ENCODE results near the gene FOS.
"Not testable (repeated sequence)": the region's sequence is repeated elsewhere in the genome, so short reads cannot be mapped to it uniquely, and the experiment has no call there.

The FOS gene

GRCh38 chr14:75297411-75298040, 18.9 kb downstream of the FOS start:
- 90 to 95% methylated on average over 6 to 9 of the region's 10 CpGs for WGBS, 2 experiments (ENCODE audit: insufficient coverage in 2 of 2)
- H3K27ac ChIP-seq (ENCODE audit: low read depth, low read length, severe bottlenecking), result no peak overlapping the region
- H3K4me3 ChIP-seq (ENCODE audit: extremely low read depth, insufficient read depth, low read length, poor library complexity, severe bottlenecking), result no peak overlapping the region
- H3K36me3 ChIP-seq (ENCODE audit: control insufficient read depth, insufficient read depth, low read length), result no peaks in the 10 kb centered on the region
- H3K9me3 ChIP-seq (ENCODE audit: control insufficient read depth, low read length), result no peaks in the 10 kb centered on the region
- H3K4me1 ChIP-seq (ENCODE audit: control insufficient read depth, insufficient read depth, low read length, poor library complexity, severe bottlenecking), result peaks cover 17% of the 10 kb centered on the region

- Histone ChIP-seq H3K4me3 (ENCODE audit: extremely low read depth, insufficient read depth, low read length, poor library complexity, severe bottlenecking) (no peak overlapping the region), H3K36me3 (ENCODE audit: control insufficient read depth, insufficient read depth, low read length) (no peaks in the 10 kb centered on the region), H3K27ac (ENCODE audit: low read depth, low read length, severe bottlenecking) (no peak overlapping the region), H3K4me1 (ENCODE audit: control insufficient read depth, insufficient read depth, low read length, poor library complexity, severe bottlenecking) (peaks cover 15% of the 10 kb centered on the region), H3K9me3 (ENCODE audit: control insufficient read depth, low read length) (no peaks in the 10 kb centered on the region)
- 92 to 98% methylated on average over 6 to 8 of the region's 9 CpGs for WGBS, 2 experiments (ENCODE audit: insufficient coverage in 2 of 2)
Measured at GRCh38 chr14:75298187-75298965, 19.7 kb downstream of the FOS start.

- 88 to 92% methylated on average over 7 to 8 of the region's 8 CpGs for WGBS, 2 experiments (ENCODE audit: insufficient coverage in 2 of 2)
- H3K36me3 ChIP-seq (ENCODE audit: control insufficient read depth, insufficient read depth, low read length), result no peaks in the 10 kb centered on the region
- no peak overlapping the region for H3K4me3 ChIP-seq (ENCODE audit: extremely low read depth, insufficient read depth, low read length, poor library complexity, severe bottlenecking)
- H3K27ac ChIP-seq (ENCODE audit: low read depth, low read length, severe bottlenecking), result no peak overlapping the region
- H3K9me3 ChIP-seq (ENCODE audit: control insufficient read depth, low read length), result no peaks in the 10 kb centered on the region
- H3K4me1 ChIP-seq (ENCODE audit: control insufficient read depth, insufficient read depth, low read length, poor library complexity, severe bottlenecking), result peaks cover 13% of the 10 kb centered on the region
Measured at GRCh38 chr14:75299059-75299458, 20.4 kb downstream of the FOS start.

- no peak overlapping the region for H3K4me3 ChIP-seq (ENCODE audit: extremely low read depth, insufficient read depth, low read length, poor library complexity, severe bottlenecking)
- no CpG with 5 or more reads among the region's 1 CpG for WGBS, 2 experiments (ENCODE audit: insufficient coverage in 2 of 2)
- H3K36me3 ChIP-seq (ENCODE audit: control insufficient read depth, insufficient read depth, low read length), result no peaks in the 10 kb centered on the region
- no peak overlapping the region for H3K27ac ChIP-seq (ENCODE audit: low read depth, low read length, severe bottlenecking)
- H3K9me3 ChIP-seq (ENCODE audit: control insufficient read depth, low read length), result no peaks in the 10 kb centered on the region
- H3K4me1 ChIP-seq (ENCODE audit: control insufficient read depth, insufficient read depth, low read length, poor library complexity, severe bottlenecking), result peaks cover 13% of the 10 kb centered on the region
Measured at GRCh38 chr14:75299576-75299975, 20.9 kb downstream of the FOS start.

- WGBS, 2 experiments (ENCODE audit: insufficient coverage in 2 of 2), result 86 to 92% methylated on average over 7 to 9 of the region's 9 CpGs
- Histone ChIP-seq H3K4me1 (ENCODE audit: control insufficient read depth, insufficient read depth, low read length, poor library complexity, severe bottlenecking) (peaks cover 2% of the 10 kb centered on the region), H3K36me3 (ENCODE audit: control insufficient read depth, insufficient read depth, low read length) (no peaks in the 10 kb centered on the region), H3K27ac (ENCODE audit: low read depth, low read length, severe bottlenecking) (no peak overlapping the region), H3K9me3 (ENCODE audit: control insufficient read depth, low read length) (no peaks in the 10 kb centered on the region), H3K4me3 (ENCODE audit: extremely low read depth, insufficient read depth, low read length, poor library complexity, severe bottlenecking) (no peak overlapping the region)
Measured at GRCh38 chr14:75301666-75302325, 23.2 kb downstream of the FOS start.

- Histone ChIP-seq H3K4me3 (ENCODE audit: extremely low read depth, insufficient read depth, low read length, poor library complexity, severe bottlenecking) (no peak overlapping the region), H3K27ac (ENCODE audit: low read depth, low read length, severe bottlenecking) (no peak overlapping the region), H3K36me3 (ENCODE audit: control insufficient read depth, insufficient read depth, low read length) (no peaks in the 10 kb centered on the region), H3K4me1 (ENCODE audit: control insufficient read depth, insufficient read depth, low read length, poor library complexity, severe bottlenecking) (peaks cover 2% of the 10 kb centered on the region), H3K9me3 (ENCODE audit: control insufficient read depth, low read length) (no peaks in the 10 kb centered on the region)
- WGBS, 2 experiments (ENCODE audit: insufficient coverage in 2 of 2), result 24 to 27% methylated on average over 14 of the region's 15 CpGs
Measured at GRCh38 chr14:75303381-75303789, 24.8 kb downstream of the FOS start.

- H3K27ac ChIP-seq (ENCODE audit: low read depth, low read length, severe bottlenecking); H3K4me3 ChIP-seq (ENCODE audit: extremely low read depth, insufficient read depth, low read length, poor library complexity, severe bottlenecking); H3K36me3 ChIP-seq (ENCODE audit: control insufficient read depth, insufficient read depth, low read length); H3K9me3 ChIP-seq (ENCODE audit: control insufficient read depth, low read length): not testable (repeated sequence)
- 93% methylated on average over 2 of the region's 4 CpGs; no CpG with 5 or more reads in 1 of the 2 experiments for WGBS, 2 experiments (ENCODE audit: insufficient coverage in 2 of 2)
- peaks cover 11% of the 10 kb centered on the region for H3K4me1 ChIP-seq (ENCODE audit: control insufficient read depth, insufficient read depth, low read length, poor library complexity, severe bottlenecking)
Measured at GRCh38 chr14:75306410-75306809, 27.8 kb downstream of the FOS start.

GRCh38 chr14:75306927-75307699, 28.5 kb downstream of the FOS start:
- WGBS, 2 experiments (ENCODE audit: insufficient coverage in 2 of 2), result 73 to 82% methylated on average over 7 of the region's 9 CpGs
- Histone ChIP-seq H3K36me3 (ENCODE audit: control insufficient read depth, insufficient read depth, low read length) (no peaks in the 10 kb centered on the region), H3K4me1 (ENCODE audit: control insufficient read depth, insufficient read depth, low read length, poor library complexity, severe bottlenecking) (peaks cover 11% of the 10 kb centered on the region), H3K27ac (ENCODE audit: low read depth, low read length, severe bottlenecking) (no peak overlapping the region), H3K9me3 (ENCODE audit: control insufficient read depth, low read length) (no peaks in the 10 kb centered on the region), H3K4me3 (ENCODE audit: extremely low read depth, insufficient read depth, low read length, poor library complexity, severe bottlenecking) (no peak overlapping the region)

- H3K36me3 ChIP-seq (ENCODE audit: control insufficient read depth, insufficient read depth, low read length), result no peaks in the 10 kb centered on the region
Measured at GRCh38 chr14:75307700-75308379, 29.2 kb downstream of the FOS start.

GRCh38 chr14:75308991-75309390, 30.4 kb downstream of the FOS start:
- H3K4me1 ChIP-seq (ENCODE audit: control insufficient read depth, insufficient read depth, low read length, poor library complexity, severe bottlenecking), result peaks cover 11% of the 10 kb centered on the region
- not testable (repeated sequence) for H3K9me3 ChIP-seq (ENCODE audit: control insufficient read depth, low read length); H3K36me3 ChIP-seq (ENCODE audit: control insufficient read depth, insufficient read depth, low read length); H3K27ac ChIP-seq (ENCODE audit: low read depth, low read length, severe bottlenecking); H3K4me3 ChIP-seq (ENCODE audit: extremely low read depth, insufficient read depth, low read length, poor library complexity, severe bottlenecking)
- 68 to 80% methylated on average over 4 to 5 of the region's 7 CpGs for WGBS, 2 experiments (ENCODE audit: insufficient coverage in 2 of 2)

More at GRCh38 chr14:75307700-75308379, 29.2 kb downstream of the FOS start:
- Histone ChIP-seq H3K9me3 (ENCODE audit: control insufficient read depth, low read length) (no peaks in the 10 kb centered on the region), H3K27ac (ENCODE audit: low read depth, low read length, severe bottlenecking) (no peak overlapping the region), H3K4me3 (ENCODE audit: extremely low read depth, insufficient read depth, low read length, poor library complexity, severe bottlenecking) (no peak overlapping the region), H3K4me1 (ENCODE audit: control insufficient read depth, insufficient read depth, low read length, poor library complexity, severe bottlenecking) (peaks cover 11% of the 10 kb centered on the region)
- WGBS, 2 experiments (ENCODE audit: insufficient coverage in 2 of 2), result 3 to 24% methylated on average over 6 to 9 of the region's 12 CpGs
